Activated T-helper 17 cell treated with anti-CD3 and anti-CD28 coated beads, Interleukin-2, amount 50 U/mL, for 72 hours (primary cell): ENCODE results near the gene NPEPL1. TPM values are rescaled to one million over a fixed set of nuclear protein-coding genes. Genes with fewer than 3 reads are reported as not detected.
"Not testable (repeated sequence)": the region's sequence is repeated elsewhere in the genome, so short reads cannot be mapped to it uniquely, and the experiment has no call there.

Source experiments
- ATAC-seq: fragments of 150-1000 bp; cut with Tn5 transposase; replicated peaks from 2 replicates; pipeline ENCODE4 v1.10.0; 2021; ENCODE audit warnings: mild to moderate bottlenecking, moderate library complexity
- H3K27ac Mint-ChIP-seq: one replicate; pipeline ENCODE4 v1.8.0; 2022; ENCODE audit warnings: mixed read lengths
- H3K27me3 Mint-ChIP-seq: one replicate; pipeline ENCODE4 v1.8.0; 2022; ENCODE audit warnings: mixed read lengths
- H3K36me3 Mint-ChIP-seq: one replicate; pipeline ENCODE4 v1.8.0; 2022; ENCODE audit warnings: low read depth, mild to moderate bottlenecking, mixed read lengths
- H3K4me1 Mint-ChIP-seq: one replicate; pipeline ENCODE4 v1.8.0; 2022; ENCODE audit warnings: mixed read lengths
- H3K4me3 Mint-ChIP-seq: one replicate; pipeline ENCODE4 v1.8.0; 2022; ENCODE audit warnings: mild to moderate bottlenecking, mixed read lengths
- H3K9me3 Mint-ChIP-seq: one replicate; pipeline ENCODE4 v1.8.0; 2022; ENCODE audit warnings: mixed read lengths
- total RNA-seq, 2 donors: library from RNA; stranded (reverse); gene quantifications; one replicate each; pipeline ENCODE4 v1.2.3, GENCODE V29; 2022

NPEPL1 gene
- total RNA-seq, 2 donors from 2014 or later: 19.1 to 23.0 TPM

DNA sequence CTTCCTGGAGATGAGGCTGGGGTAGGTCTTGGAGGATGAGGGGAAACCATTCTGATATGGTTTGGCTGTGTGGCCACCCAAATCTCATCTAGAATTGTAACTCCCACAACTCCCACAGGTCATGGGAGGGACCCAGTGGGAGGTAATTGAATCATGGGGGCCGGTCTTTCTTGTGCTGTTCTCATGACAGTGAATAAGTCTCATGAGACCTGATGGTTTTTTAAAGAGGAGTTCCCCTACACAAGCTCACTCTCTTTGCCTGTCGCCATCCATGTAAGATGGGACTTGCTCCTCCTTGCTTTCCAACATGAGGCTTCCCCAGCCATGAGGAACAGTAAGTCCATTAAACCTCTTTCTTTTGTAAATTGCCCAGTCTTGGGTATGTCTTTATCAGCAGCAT, 58.1 kb downstream of the NPEPL1 start:
- not testable (repeated sequence) for H3K27ac Mint-ChIP-seq

DNA sequence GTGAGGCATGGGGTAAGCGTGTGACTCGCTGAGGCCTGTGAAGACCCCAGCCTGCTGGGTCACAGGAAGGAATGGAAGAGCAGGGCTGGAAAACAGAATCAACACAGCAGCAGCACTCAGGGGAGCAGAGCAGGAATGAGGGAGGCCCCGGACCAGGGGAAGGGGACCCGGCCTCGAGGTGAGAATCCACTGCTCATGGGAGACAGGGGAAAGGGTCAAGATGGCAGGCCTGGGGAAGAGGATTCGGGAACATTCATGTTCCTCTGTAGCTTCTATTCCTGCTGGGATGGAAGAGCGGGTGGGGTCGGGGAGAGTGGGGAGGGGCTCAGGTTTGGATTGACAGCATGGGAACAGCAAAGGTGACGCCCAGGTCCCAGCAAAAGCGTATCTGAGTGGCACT, 59.4 kb downstream of the NPEPL1 start:
- no peaks in the 10 kb centered on the region for H3K36me3 Mint-ChIP-seq
- H3K4me3 Mint-ChIP-seq: no peak overlapping the region
- H3K27ac Mint-ChIP-seq: no peak overlapping the region
- H3K27me3 Mint-ChIP-seq: peaks cover 33% of the 10 kb centered on the region
- no peaks in the 10 kb centered on the region for H3K9me3 Mint-ChIP-seq
- ATAC-seq: no peak
- no peaks in the 10 kb centered on the region for H3K4me1 Mint-ChIP-seq

More for the DNA sequence above, 58.1 kb downstream of the NPEPL1 start:
- not testable (repeated sequence) for ATAC-seq, H3K9me3 Mint-ChIP-seq, H3K4me3 Mint-ChIP-seq, H3K4me1 Mint-ChIP-seq, H3K36me3 Mint-ChIP-seq
- H3K27me3 Mint-ChIP-seq: peaks cover 29% of the 10 kb centered on the region

GRCh38 chr20:58752565-58752964, 60.0 kb downstream of the NPEPL1 start:
- no peaks in the 10 kb centered on the region for H3K9me3 Mint-ChIP-seq
- H3K36me3 Mint-ChIP-seq: no peaks in the 10 kb centered on the region
- H3K27ac Mint-ChIP-seq: no peak overlapping the region
- no peaks in the 10 kb centered on the region for H3K4me1 Mint-ChIP-seq
- ATAC-seq: no peak
- H3K4me3 Mint-ChIP-seq: no peak overlapping the region
- H3K27me3 Mint-ChIP-seq: peaks cover 33% of the 10 kb centered on the region

GRCh38 chr20:58753267-58753921, 60.8 kb downstream of the NPEPL1 start:
- Mint-ChIP-seq H3K27me3 (peaks cover 28% of the 10 kb centered on the region), H3K36me3 (no peaks in the 10 kb centered on the region), H3K9me3 (no peaks in the 10 kb centered on the region), H3K4me3 (no peak overlapping the region), H3K27ac (no peak overlapping the region), H3K4me1 (no peaks in the 10 kb centered on the region)
- no peak for ATAC-seq

- Mint-ChIP-seq H3K36me3 (no peaks in the 10 kb centered on the region), H3K27me3 (peaks cover 24% of the 10 kb centered on the region), H3K27ac (no peak overlapping the region), H3K4me1 (no peaks in the 10 kb centered on the region), H3K4me3 (no peak overlapping the region), H3K9me3 (no peaks in the 10 kb centered on the region)
- ATAC-seq: no peak
These were observed 61.4 kb downstream of the NPEPL1 start for GRCh38 chr20:58753922-58754551.

- H3K27ac Mint-ChIP-seq: no peak overlapping the region
- no peaks in the 10 kb centered on the region for H3K36me3 Mint-ChIP-seq
- no peaks in the 10 kb centered on the region for H3K9me3 Mint-ChIP-seq
- H3K4me3 Mint-ChIP-seq: no peak overlapping the region
- H3K4me1 Mint-ChIP-seq: no peaks in the 10 kb centered on the region
- no peak for ATAC-seq
- peaks cover 22% of the 10 kb centered on the region for H3K27me3 Mint-ChIP-seq
These were observed 62.0 kb downstream of the NPEPL1 start for GRCh38 chr20:58754584-58754983.

DNA sequence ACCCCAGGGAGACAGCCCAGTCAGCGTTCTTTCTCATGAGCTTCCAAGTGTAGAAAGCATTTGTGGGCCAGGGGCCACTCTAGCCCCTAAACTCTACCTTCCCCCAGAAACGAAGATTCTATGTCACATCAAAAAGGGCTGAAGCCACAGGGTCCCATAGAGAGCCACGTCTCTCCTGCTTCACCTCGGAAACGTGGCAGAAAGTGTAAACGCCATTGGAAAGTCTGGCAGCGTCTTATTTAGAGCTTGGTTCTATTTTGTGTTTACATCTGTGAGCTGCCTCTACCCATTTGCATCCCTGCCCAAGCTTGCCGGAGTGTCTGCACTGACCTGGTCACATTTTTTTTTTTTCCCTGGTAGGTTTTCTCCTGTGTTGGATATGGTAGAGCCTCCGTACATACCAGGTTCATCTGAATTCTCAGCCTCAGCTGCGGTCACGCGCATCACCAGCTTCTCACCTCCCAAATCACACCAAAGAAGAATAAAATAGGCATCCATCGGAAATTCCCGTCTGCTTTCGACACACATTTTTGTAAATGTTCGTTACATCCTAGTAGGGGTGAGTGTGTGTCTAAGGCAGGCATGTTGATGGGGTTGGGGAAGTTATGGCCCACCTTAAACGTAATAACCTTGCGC, 62.6 kb downstream of the NPEPL1 start:
- Mint-ChIP-seq H3K4me3 (no peak overlapping the region), H3K9me3 (no peaks in the 10 kb centered on the region), H3K27ac (no peak overlapping the region), H3K4me1 (no peaks in the 10 kb centered on the region), H3K36me3 (no peaks in the 10 kb centered on the region), H3K27me3 (peaks cover 21% of the 10 kb centered on the region)
- ATAC-seq: no peak

- Mint-ChIP-seq H3K9me3 (no peaks in the 10 kb centered on the region), H3K27ac (no peak overlapping the region), H3K4me1 (no peaks in the 10 kb centered on the region), H3K4me3 (no peak overlapping the region), H3K36me3 (no peaks in the 10 kb centered on the region), H3K27me3 (peaks cover 18% of the 10 kb centered on the region)
- no peak for ATAC-seq
These were observed 63.3 kb downstream of the NPEPL1 start for GRCh38 chr20:58755766-58756449.

- Mint-ChIP-seq H3K4me3 (no peak overlapping the region), H3K27ac (no peak overlapping the region), H3K36me3 (no peaks in the 10 kb centered on the region), H3K9me3 (no peaks in the 10 kb centered on the region), H3K4me1 (no peaks in the 10 kb centered on the region), H3K27me3 (peaks cover 13% of the 10 kb centered on the region)
- ATAC-seq: no peak
These were observed 63.8 kb downstream of the NPEPL1 start for GRCh38 chr20:58756450-58756775.

DNA sequence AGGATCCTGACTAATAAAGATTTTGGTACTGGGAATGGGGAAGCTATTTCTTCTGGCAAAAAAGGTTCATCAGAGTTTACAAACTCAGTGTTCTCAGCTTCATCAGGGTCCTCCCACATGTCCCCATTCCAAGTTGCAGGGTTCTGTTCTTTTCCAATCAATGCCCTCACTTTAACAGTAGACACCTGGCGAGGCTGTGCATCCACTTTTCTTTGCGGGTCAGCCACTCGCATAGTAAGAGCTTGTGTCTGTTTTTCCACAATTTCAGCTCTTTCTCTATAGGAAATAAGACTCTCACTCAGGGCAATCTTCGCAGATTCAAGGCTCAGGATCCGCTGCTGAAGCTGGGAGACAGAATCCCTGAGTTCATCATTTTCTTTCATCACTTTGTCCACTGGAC, 65.0 kb downstream of the NPEPL1 start:
- ATAC-seq, H3K27ac Mint-ChIP-seq, H3K4me1 Mint-ChIP-seq, H3K36me3 Mint-ChIP-seq, H3K4me3 Mint-ChIP-seq, H3K9me3 Mint-ChIP-seq: not testable (repeated sequence)
- peaks cover 11% of the 10 kb centered on the region for H3K27me3 Mint-ChIP-seq

GRCh38 chr20:58759947-58760346, 67.3 kb downstream of the NPEPL1 start:
- H3K4me3 Mint-ChIP-seq: no peak overlapping the region
- H3K36me3 Mint-ChIP-seq: no peaks in the 10 kb centered on the region
- H3K27me3 Mint-ChIP-seq: peaks cover 23% of the 10 kb centered on the region
- ATAC-seq: no peak
- no peak overlapping the region for H3K27ac Mint-ChIP-seq
- no peaks in the 10 kb centered on the region for H3K9me3 Mint-ChIP-seq
- H3K4me1 Mint-ChIP-seq: no peaks in the 10 kb centered on the region

DNA sequence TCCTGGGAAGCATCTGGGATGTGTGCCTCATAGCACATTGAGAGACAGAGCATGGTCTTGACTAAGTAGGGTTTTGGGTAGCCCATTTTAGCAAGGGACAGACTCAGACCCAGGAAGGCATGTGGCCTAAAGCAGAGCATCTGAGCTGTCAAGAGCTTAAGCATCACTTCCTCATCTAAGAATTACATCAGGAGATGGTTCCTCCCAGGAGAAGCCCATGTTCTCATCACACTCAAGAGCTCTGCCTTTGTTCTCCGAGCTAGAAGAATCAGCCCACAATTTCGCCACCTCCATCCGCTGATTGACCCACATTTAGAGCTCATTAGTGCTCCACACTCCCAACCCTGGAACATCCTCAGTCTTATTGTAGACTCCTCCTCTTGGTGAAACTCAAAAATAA, 68.3 kb downstream of the NPEPL1 start:
- Mint-ChIP-seq H3K27ac (no peak overlapping the region), H3K36me3 (no peaks in the 10 kb centered on the region), H3K9me3 (no peaks in the 10 kb centered on the region), H3K4me3 (no peak overlapping the region), H3K4me1 (no peaks in the 10 kb centered on the region), H3K27me3 (peaks cover 25% of the 10 kb centered on the region)
- no peak for ATAC-seq

DNA sequence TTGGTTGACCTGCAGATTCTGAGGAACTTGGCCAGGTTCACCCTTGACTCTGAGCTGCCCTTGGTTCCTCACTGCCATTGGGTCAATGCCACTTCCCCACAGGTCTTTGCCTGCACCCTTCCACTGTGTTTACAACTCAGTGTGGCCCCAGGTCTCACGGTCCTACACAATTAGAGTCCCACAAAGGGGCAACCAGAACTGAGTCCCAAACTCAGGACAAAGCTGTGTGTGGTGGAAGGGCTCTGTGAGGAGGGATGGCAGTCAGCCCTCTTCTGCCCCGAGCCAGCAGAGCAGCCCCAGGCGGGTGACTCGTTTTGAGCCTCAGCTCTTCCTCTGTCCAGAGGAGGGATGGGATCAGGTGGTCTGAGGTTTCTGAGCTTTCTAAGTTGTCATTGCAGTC, 69.5 kb downstream of the NPEPL1 start:
- no peaks in the 10 kb centered on the region for H3K4me1 Mint-ChIP-seq
- no peak overlapping the region for H3K27ac Mint-ChIP-seq
- no peak for ATAC-seq
- no peak overlapping the region for H3K4me3 Mint-ChIP-seq
- H3K36me3 Mint-ChIP-seq: no peaks in the 10 kb centered on the region
- H3K9me3 Mint-ChIP-seq: no peaks in the 10 kb centered on the region
- H3K27me3 Mint-ChIP-seq: peaks cover 31% of the 10 kb centered on the region

- Mint-ChIP-seq H3K4me3 (no peak overlapping the region), H3K36me3 (no peaks in the 10 kb centered on the region), H3K9me3 (no peaks in the 10 kb centered on the region), H3K27me3 (peaks cover 34% of the 10 kb centered on the region), H3K27ac (no peak overlapping the region), H3K4me1 (no peaks in the 10 kb centered on the region)
- no peak for ATAC-seq
These were observed 70.5 kb downstream of the NPEPL1 start for GRCh38 chr20:58763076-58763475.
